GM12891 (cell line): ENCODE results near the gene ANKFN1.

Experiments used
- POLR2A ChIP-seq: IDR thresholded peaks from 2 replicates; pipeline ENCODE4 v1.6.1; 2011; ENCODE audit warnings: low read depth, low read length, control low read depth
- POLR2AphosphoS5 ChIP-seq: IDR thresholded peaks from 2 replicates; pipeline ENCODE4 v1.6.1; 2011; ENCODE audit warnings: low read depth, low read length, control low read depth
- TAF1 ChIP-seq: IDR thresholded peaks from 2 replicates; pipeline ENCODE4 v1.6.1; 2011; ENCODE audit warnings: low read depth, low read length, control low read depth

DNA sequence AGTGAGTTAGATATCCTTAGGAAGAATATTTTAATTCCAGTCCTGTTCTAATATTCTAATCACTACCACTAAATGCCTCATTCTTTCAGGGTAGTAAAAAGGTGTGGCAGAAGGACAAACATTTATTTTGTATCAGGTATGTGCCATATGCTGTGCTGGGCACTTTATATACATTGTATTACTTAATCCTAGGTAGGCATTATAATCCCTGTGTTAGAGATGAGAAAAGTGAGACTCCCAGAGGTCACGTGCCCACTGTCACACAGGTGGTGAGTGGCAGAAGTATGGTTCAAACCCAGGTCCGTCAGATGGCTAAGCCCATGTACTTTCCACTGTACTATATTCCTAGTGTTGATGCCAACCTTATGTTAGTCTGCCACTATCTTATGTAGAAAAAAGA, 335.5 kb downstream of the ANKFN1 start:
- no peak for TF ChIP-seq TAF1
- TF ChIP-seq POLR2AphosphoS5, result no peak
- TF ChIP-seq POLR2A, result no peak
